Measurements from ENCODE around the gene PHYHD1. TPM values are rescaled to one million over a fixed set of nuclear protein-coding genes. Genes with fewer than 3 reads are reported as not detected.
"Not testable (repeated sequence)": the region's sequence is repeated elsewhere in the genome, so short reads cannot be mapped to it uniquely, and the experiment has no call there.

PHYHD1 gene
- total and polyA plus RNA-seq, 5 donors from 2014 or later = 0.40 to 0.60 (median 0.52) TPM; not detected in 2

DNA sequence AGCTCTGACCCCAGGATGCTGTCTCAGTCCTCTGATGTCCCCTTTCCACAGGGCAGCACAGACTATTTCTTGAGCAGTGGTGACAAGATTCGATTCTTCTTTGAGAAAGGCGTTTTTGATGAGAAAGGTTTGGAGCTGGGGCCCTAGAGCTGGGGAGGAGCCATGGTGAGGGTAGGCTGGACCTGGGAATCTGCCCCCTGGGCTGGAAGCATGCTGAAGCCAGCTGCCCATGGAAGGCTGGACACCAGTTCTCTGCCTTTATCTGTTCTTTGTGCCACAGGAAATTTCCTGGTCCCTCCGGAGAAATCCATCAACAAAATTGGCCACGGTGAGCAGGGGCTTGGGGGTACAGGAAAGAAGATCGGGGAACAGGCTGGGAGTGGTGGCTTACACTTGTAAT is 12.9 kb downstream of the PHYHD1 start:
- no peak overlapping the region for H3K27ac Mint-ChIP-seq
- Histone ChIP-seq H3K4me3 (ENCODE audit: low read depth, low read length) (no peak overlapping the region), H3K9me3 (ENCODE audit: control insufficient read depth in 2 of 2, low read length in 2 of 2) (no peaks in the 10 kb centered on the region), H3K4me1 (ENCODE audit: control insufficient read depth, insufficient read depth, low read length, poor library complexity, severe bottlenecking) (no peaks in the 10 kb centered on the region), H3K27me3 (ENCODE audit: control insufficient read depth, insufficient read depth, low read length) (no peaks in the 10 kb centered on the region), H3K27ac (ENCODE audit: insufficient read depth, low read length, poor library complexity, severe bottlenecking) (no peak overlapping the region), H3K36me3 (ENCODE audit: control insufficient read depth, insufficient read depth, low read length) (no peaks in the 10 kb centered on the region)
- H3K4me1 Mint-ChIP-seq = no peaks in the 10 kb centered on the region
- H3K9me3 Mint-ChIP-seq = no peaks in the 10 kb centered on the region
- no peak for DNase-seq
- H3K27me3 Mint-ChIP-seq = no peaks in the 10 kb centered on the region
- no peaks in the 10 kb centered on the region for H3K36me3 Mint-ChIP-seq
- H3K4me3 Mint-ChIP-seq = no peak overlapping the region
- ATAC-seq (ENCODE audit: low read depth in 2 of 2) = no peak

DNA sequence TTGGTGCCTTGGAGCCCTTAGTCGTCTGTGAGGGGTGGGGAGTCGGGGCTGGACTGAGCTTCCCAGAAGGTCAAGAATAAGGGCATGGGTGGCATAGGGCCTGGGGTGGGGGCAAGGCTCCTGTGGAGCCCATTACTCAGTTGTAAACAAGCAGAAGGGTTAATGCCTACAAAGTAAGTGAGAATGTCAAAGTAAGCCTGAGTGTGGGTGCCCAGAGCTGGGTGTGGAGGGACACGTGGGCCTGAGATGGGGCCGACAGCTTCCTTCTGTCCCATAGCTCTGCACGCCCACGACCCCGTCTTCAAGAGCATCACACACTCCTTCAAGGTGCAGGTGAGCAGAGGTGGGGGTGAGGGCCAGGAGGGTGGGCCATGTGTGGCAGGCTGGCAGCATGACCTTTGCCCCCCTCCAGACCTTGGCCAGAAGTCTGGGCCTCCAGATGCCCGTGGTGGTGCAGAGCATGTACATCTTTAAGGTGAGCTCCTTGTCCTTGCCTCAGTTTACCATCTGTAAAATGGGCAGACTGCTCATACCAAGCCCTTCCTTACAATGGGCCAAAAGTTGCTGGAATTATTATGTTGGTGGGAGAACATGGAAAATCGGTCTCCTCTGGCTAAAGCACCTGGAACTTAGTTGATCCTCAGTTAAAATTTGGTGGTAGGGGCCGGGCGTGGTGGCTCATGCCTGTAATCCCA is 15.5 kb downstream of the PHYHD1 start:
- Mint-ChIP-seq H3K4me3 (no peak overlapping the region), H3K36me3 (no peaks in the 10 kb centered on the region), H3K9me3 (no peaks in the 10 kb centered on the region), H3K4me1 (no peaks in the 10 kb centered on the region), H3K27me3 (no peaks in the 10 kb centered on the region), H3K27ac (no peak overlapping the region)
- DNase-seq (no peak), ATAC-seq (ENCODE audit: low read depth in 2 of 2) (no peak)
- no peak overlapping the region for H3K27ac ChIP-seq (ENCODE audit: insufficient read depth, low read length, poor library complexity, severe bottlenecking)
- no peaks in the 10 kb centered on the region for H3K27me3 ChIP-seq (ENCODE audit: control insufficient read depth, insufficient read depth, low read length)
- H3K4me1 ChIP-seq (ENCODE audit: control insufficient read depth, insufficient read depth, low read length, poor library complexity, severe bottlenecking) = no peaks in the 10 kb centered on the region
- H3K36me3 ChIP-seq (ENCODE audit: control insufficient read depth, insufficient read depth, low read length) = no peaks in the 10 kb centered on the region
- no peak overlapping the region for H3K4me3 ChIP-seq (ENCODE audit: low read depth, low read length)
- H3K9me3 ChIP-seq (ENCODE audit: control insufficient read depth in 2 of 2, low read length in 2 of 2) = no peaks in the 10 kb centered on the region

DNA sequence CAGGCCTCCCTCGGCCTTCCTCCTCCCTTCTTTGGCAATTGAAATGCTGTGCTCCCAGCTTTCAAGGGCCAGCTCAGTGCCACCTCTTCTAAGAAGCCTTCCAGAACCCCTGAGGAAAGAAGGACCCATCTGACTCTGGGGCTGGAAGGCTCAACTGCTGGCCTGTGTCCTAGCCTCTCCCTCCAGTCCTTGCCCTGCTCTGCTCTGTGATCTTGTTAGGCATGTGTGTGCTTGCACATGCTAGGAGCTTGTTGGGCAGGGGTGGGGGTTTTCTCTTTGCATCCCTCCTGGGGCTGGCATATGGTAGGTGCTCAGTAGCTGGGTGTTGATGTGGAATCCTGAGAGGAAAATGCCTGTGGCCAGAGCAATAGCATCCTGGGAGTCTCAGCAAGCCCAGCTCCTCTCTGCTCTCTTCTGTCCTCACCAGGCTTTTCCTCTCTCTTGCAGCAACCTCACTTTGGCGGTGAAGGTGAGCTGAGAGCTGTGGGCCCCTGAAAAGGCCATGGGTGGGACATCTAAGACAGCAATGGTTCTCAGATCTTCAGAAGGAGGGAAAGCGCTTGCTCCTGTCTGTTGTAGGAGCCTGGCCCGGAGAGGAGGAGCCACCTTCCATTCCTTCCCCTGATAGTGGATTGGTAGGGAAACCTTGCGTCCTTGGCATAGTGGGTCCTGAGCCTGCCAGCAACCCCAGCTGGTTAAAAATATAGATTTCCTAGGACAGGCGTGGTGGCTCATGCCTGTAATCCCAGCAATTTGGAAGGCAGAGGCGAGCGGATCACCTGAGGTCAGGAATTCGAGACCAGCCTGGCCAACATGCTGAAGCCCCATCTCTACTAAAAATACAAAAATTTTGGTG is 16.8 kb downstream of the PHYHD1 start:
- Mint-ChIP-seq H3K9me3 (no peaks in the 10 kb centered on the region), H3K36me3 (no peaks in the 10 kb centered on the region), H3K27me3 (no peaks in the 10 kb centered on the region), H3K4me3 (no peak overlapping the region), H3K27ac (no peak overlapping the region), H3K4me1 (no peaks in the 10 kb centered on the region)
- ATAC-seq (ENCODE audit: low read depth in 2 of 2) (no peak), DNase-seq (no peak)
- Histone ChIP-seq H3K4me1 (ENCODE audit: control insufficient read depth, insufficient read depth, low read length, poor library complexity, severe bottlenecking) (no peaks in the 10 kb centered on the region), H3K27ac (ENCODE audit: insufficient read depth, low read length, poor library complexity, severe bottlenecking) (no peak overlapping the region), H3K9me3 (ENCODE audit: control insufficient read depth in 2 of 2, low read length in 2 of 2) (no peaks in the 10 kb centered on the region), H3K27me3 (ENCODE audit: control insufficient read depth, insufficient read depth, low read length) (no peaks in the 10 kb centered on the region), H3K36me3 (ENCODE audit: control insufficient read depth, insufficient read depth, low read length) (no peaks in the 10 kb centered on the region), H3K4me3 (ENCODE audit: low read depth, low read length) (no peak overlapping the region)

DNA sequence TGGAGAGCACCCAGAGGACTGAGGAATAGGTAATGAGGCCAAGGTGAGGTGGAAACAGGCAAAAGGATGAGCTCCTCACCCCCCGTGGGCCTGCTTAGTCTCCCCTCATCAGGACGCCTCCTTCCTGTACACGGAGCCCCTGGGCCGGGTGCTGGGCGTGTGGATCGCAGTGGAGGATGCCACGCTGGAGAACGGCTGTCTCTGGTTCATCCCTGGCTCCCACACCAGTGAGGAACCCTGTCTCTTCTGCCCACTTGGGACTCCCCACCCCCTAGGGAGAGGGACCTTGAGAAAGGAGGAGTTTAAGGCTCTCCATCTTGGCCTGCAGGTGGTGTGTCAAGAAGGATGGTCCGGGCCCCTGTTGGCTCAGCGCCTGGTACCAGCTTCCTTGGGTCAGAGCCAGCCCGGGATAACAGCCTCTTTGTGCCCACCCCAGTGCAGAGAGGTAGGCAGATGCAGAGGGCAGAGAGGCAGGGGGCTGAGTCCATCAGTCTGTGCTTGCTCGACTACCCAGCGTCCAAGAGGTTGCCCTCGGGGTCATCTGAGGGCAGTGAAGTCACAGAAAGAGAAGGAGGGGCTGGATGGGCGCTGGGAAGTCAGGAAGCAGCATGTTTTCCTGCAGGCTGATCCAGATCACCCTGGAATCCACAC is 19.6 kb downstream of the PHYHD1 start:
- ATAC-seq (ENCODE audit: low read depth in 2 of 2) (no peak), DNase-seq (no peak)
- no peaks in the 10 kb centered on the region for H3K27me3 ChIP-seq (ENCODE audit: control insufficient read depth, insufficient read depth, low read length)
- peaks cover 0 to 2% (median 0%) of the 10 kb centered on the region in 4 donors for H3K4me1 Mint-ChIP-seq
- H3K4me1 ChIP-seq (ENCODE audit: control insufficient read depth, insufficient read depth, low read length, poor library complexity, severe bottlenecking) = no peaks in the 10 kb centered on the region
- H3K36me3 ChIP-seq (ENCODE audit: control insufficient read depth, insufficient read depth, low read length) = no peaks in the 10 kb centered on the region
- H3K27me3 Mint-ChIP-seq = no peaks in the 10 kb centered on the region
- H3K4me3 ChIP-seq (ENCODE audit: low read depth, low read length) = no peak overlapping the region
- H3K9me3 Mint-ChIP-seq = no peaks in the 10 kb centered on the region
- H3K4me3 Mint-ChIP-seq = no peak overlapping the region
- no peaks in the 10 kb centered on the region for H3K9me3 ChIP-seq (ENCODE audit: control insufficient read depth in 2 of 2, low read length in 2 of 2)
- H3K36me3 Mint-ChIP-seq = peaks cover under 1% of the 10 kb centered on the region
- H3K27ac ChIP-seq (ENCODE audit: insufficient read depth, low read length, poor library complexity, severe bottlenecking) = no peak overlapping the region
- H3K27ac Mint-ChIP-seq = peak overlapping the region in 1 of 3 donors; percentile 59

DNA sequence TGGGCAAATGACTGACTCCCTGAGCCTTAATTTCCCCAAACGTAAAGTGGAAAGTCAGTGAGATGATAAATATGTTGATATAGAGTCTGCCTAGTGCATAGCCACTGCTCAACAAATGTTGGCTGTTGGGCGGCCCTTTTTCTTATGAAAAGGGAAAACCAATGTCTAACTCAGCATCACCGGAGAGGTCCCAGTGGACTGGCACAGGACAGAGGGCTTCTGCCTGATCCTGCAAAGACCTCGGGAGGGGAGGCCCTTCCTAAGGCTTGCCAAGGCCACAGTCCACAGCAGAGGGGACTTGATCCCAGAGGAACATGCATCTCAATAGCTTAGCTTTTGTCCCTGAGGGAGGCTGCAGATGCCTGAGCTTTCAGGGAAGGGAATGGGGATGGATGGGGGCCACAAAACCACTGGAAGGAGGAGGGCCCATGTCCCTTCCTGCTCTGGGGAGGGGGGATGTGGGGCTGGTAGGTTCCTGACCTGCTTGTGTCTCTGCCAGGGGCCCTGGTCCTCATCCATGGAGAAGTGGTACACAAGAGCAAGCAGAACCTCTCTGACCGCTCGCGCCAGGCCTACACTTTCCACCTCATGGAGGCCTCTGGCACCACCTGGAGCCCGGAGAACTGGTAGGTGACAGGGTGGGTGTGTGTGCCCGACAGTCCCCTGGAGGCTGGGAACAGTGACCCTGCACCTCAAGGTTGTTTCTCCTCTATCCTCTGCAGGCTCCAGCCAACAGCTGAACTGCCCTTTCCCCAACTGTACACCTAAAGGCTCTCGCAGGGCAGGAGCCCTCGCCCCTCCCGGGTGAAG is 20.4 kb downstream of the PHYHD1 start:
- Histone ChIP-seq H3K4me1 (ENCODE audit: control insufficient read depth, insufficient read depth, low read length, poor library complexity, severe bottlenecking) (peaks cover 7% of the 10 kb centered on the region), H3K27me3 (ENCODE audit: control insufficient read depth, insufficient read depth, low read length) (no peaks in the 10 kb centered on the region), H3K27ac (ENCODE audit: insufficient read depth, low read length, poor library complexity, severe bottlenecking) (no peak overlapping the region), H3K9me3 (ENCODE audit: control insufficient read depth in 2 of 2, low read length in 2 of 2) (no peaks in the 10 kb centered on the region), H3K4me3 (ENCODE audit: low read depth, low read length) (no peak overlapping the region), H3K36me3 (ENCODE audit: control insufficient read depth, insufficient read depth, low read length) (no peaks in the 10 kb centered on the region)
- Mint-ChIP-seq H3K27me3 (no peaks in the 10 kb centered on the region), H3K9me3 (no peaks in the 10 kb centered on the region), H3K36me3 (peaks cover 8% of the 10 kb centered on the region), H3K4me3 (no peak overlapping the region), H3K4me1 (peaks cover 0 to 9% (median 6%) of the 10 kb centered on the region in 4 donors), H3K27ac (no peak overlapping the region)
- no peak for DNase-seq
- no peak for ATAC-seq (ENCODE audit: low read depth in 2 of 2)

DNA sequence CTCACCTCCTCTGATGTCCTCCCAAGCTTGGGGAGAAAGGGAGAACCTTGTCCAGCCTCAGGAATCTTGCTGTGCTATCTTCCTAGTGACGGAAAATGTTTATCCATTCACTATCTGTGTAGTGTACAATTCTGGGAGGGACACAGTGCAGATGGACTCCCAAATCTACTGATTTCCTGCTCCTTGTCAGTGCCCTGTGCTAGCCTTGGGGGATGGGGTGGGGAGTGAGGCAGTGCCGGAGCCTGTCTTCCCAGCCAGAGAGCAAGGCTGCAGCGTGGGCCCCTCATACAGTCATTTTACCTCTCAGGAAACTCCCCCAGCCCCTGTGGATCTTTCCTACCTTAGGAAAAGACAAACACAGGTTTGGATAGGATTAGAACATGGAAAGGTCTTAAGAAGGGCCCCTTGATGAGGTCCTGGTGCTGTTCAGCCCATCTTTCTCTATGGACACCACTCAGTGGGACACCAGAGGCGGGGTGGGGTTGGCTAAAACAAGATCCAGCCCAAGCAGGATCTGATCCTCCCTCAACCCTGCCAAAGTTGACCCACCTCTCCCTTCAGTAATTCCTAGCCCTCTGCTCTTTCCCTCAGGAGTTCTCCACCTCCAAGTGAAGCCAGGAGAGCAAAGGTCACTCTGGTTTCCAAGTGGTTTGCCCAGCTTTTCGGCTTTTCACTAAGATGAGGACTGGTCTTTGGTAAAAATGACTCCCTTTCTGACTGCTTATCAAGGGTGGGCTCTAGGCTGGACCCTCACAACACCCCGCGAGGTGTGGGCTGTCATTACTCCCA is 23.2 kb downstream of the PHYHD1 start:
- ATAC-seq (ENCODE audit: low read depth in 2 of 2) = no peak
- peak overlapping the region in 2 of 4 donors; percentile 61 to 83 for H3K4me3 Mint-ChIP-seq
- DNase-seq = no peak
- H3K4me1 Mint-ChIP-seq = peaks cover 0 to 36% (median 18%) of the 10 kb centered on the region in 4 donors
- Histone ChIP-seq H3K4me3 (ENCODE audit: low read depth, low read length) (no peak overlapping the region), H3K9me3 (ENCODE audit: control insufficient read depth in 2 of 2, low read length in 2 of 2) (no peaks in the 10 kb centered on the region), H3K27ac (ENCODE audit: insufficient read depth, low read length, poor library complexity, severe bottlenecking) (no peak overlapping the region), H3K4me1 (ENCODE audit: control insufficient read depth, insufficient read depth, low read length, poor library complexity, severe bottlenecking) (peaks cover 24% of the 10 kb centered on the region), H3K36me3 (ENCODE audit: control insufficient read depth, insufficient read depth, low read length) (no peaks in the 10 kb centered on the region), H3K27me3 (ENCODE audit: control insufficient read depth, insufficient read depth, low read length) (no peaks in the 10 kb centered on the region)
- no peaks in the 10 kb centered on the region for H3K27me3 Mint-ChIP-seq
- H3K36me3 Mint-ChIP-seq = peaks cover 9% of the 10 kb centered on the region
- H3K9me3 Mint-ChIP-seq = no peaks in the 10 kb centered on the region
- H3K27ac Mint-ChIP-seq = no peak overlapping the region

DNA sequence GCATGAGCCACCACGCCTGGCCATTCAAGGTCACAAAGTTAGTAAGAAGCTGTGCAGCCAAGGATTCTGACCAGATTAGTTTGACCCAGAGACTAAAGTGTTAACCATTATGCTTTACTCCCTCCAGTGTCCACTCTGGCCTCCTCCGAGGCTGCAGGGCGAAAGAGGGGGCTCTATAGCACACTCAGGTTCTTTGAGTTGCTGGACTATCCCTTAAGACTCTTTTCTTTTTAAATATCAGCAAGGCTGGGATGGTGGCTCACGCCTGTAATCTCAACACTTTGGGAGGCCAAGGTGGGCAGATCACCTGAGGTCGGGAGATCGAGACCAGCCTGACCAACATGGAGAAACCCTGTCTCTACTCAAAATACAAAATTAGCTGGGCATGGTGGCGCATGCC is 24.2 kb downstream of the PHYHD1 start:
- peak overlapping the region in 3 of 4 donors; percentile 11 to 100 (median 97) for H3K4me3 Mint-ChIP-seq

More for the DNA sequence above, 24.2 kb downstream of the PHYHD1 start:
- not testable (repeated sequence) for H3K27ac Mint-ChIP-seq; H3K36me3 ChIP-seq (ENCODE audit: control insufficient read depth, insufficient read depth, low read length); H3K27me3 Mint-ChIP-seq; H3K27me3 ChIP-seq (ENCODE audit: control insufficient read depth, insufficient read depth, low read length); H3K9me3 ChIP-seq (ENCODE audit: control insufficient read depth in 2 of 2, low read length in 2 of 2); H3K9me3 Mint-ChIP-seq; H3K27ac ChIP-seq (ENCODE audit: insufficient read depth, low read length, poor library complexity, severe bottlenecking); DNase-seq; ATAC-seq (ENCODE audit: low read depth in 2 of 2); H3K4me3 ChIP-seq (ENCODE audit: low read depth, low read length); H3K36me3 Mint-ChIP-seq
- H3K4me1 Mint-ChIP-seq = peaks cover 0 to 40% (median 20%) of the 10 kb centered on the region in 4 donors
- H3K4me1 ChIP-seq (ENCODE audit: control insufficient read depth, insufficient read depth, low read length, poor library complexity, severe bottlenecking) = peaks cover 24% of the 10 kb centered on the region

All from CD4-positive, CD25-positive, alpha-beta regulatory T cell (primary cell).